Subcutaneous adipose tissue (tissue), 4 donors: ENCODE results near the gene PRRG2. TPM values are rescaled to one million over a fixed set of nuclear protein-coding genes. Genes with fewer than 3 reads are reported as not detected.

Experiments
- total RNA-seq, 4 donors: library from RNA; depleted of rRNA; stranded (reverse); fragments of >200 nt; gene quantifications; one replicate each; pipeline ENCODE4 v1.1.0, GENCODE V29; 2016
- TF ChIP-seq, protein P1 (sequence below): fragments of 450-650 bp; IDR thresholded peaks from one replicate; pipeline ENCODE4 v1.5.1; 2016; ENCODE audit warnings: low read depth, mild to moderate bottlenecking, control low read depth, antibody characterized with exemption, moderate library complexity

Gene PRRG2
- total RNA-seq, 4 donors from 2014 or later = 0.51 to 0.75 TPM; not detected in 2

GRCh38 chr19:49552749-49553148 is 28.4 kb upstream of the PRRG2 start:
- TF ChIP-seq, protein P1, sequence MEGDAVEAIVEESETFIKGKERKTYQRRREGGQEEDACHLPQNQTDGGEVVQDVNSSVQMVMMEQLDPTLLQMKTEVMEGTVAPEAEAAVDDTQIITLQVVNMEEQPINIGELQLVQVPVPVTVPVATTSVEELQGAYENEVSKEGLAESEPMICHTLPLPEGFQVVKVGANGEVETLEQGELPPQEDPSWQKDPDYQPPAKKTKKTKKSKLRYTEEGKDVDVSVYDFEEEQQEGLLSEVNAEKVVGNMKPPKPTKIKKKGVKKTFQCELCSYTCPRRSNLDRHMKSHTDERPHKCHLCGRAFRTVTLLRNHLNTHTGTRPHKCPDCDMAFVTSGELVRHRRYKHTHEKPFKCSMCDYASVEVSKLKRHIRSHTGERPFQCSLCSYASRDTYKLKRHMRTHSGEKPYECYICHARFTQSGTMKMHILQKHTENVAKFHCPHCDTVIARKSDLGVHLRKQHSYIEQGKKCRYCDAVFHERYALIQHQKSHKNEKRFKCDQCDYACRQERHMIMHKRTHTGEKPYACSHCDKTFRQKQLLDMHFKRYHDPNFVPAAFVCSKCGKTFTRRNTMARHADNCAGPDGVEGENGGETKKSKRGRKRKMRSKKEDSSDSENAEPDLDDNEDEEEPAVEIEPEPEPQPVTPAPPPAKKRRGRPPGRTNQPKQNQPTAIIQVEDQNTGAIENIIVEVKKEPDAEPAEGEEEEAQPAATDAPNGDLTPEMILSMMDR = no peak

DNA sequence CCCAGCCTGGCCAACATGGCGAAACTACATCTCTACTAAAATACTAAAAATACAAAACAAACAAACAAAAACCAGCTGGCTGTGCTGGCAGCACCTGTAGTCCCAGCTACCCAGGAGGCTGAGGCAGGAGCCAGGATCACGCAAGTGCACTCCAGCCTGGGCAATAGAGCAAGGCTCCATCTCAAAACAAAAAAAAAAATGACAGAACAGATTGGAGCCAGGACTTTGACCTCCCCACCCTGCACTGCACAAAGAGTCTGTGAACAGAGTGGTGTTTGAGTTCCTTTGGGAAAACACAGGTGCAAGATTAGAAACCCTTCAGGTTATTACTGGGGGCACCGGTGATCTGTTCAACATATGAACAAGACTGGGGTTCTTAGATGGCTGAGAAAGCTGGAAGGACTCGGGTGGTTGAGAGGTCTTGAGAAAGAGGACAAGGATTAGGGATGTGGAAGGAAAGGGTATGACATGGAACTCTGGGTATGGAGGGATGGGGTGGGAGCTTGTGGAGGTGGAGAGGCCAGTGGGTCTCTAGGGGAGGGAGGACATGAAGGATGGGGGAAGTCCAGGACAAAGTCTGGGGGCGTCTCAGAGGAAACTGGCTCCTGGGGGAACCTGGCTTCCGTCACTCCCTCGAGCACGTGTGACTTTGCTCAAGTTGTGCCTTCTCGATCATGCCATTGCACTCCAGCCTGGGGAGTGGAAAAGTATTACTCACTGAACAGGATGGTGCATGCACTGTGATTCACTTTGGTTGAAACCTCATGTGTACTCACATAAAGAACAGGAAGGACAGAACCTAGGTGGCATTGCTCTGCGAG is 27.5 kb upstream of the PRRG2 start:
- TF ChIP-seq, protein P1 = no peak

GRCh38 chr19:49554701-49555181 is 26.4 kb upstream of the PRRG2 start:
- TF ChIP-seq, protein P1 = no peak

DNA sequence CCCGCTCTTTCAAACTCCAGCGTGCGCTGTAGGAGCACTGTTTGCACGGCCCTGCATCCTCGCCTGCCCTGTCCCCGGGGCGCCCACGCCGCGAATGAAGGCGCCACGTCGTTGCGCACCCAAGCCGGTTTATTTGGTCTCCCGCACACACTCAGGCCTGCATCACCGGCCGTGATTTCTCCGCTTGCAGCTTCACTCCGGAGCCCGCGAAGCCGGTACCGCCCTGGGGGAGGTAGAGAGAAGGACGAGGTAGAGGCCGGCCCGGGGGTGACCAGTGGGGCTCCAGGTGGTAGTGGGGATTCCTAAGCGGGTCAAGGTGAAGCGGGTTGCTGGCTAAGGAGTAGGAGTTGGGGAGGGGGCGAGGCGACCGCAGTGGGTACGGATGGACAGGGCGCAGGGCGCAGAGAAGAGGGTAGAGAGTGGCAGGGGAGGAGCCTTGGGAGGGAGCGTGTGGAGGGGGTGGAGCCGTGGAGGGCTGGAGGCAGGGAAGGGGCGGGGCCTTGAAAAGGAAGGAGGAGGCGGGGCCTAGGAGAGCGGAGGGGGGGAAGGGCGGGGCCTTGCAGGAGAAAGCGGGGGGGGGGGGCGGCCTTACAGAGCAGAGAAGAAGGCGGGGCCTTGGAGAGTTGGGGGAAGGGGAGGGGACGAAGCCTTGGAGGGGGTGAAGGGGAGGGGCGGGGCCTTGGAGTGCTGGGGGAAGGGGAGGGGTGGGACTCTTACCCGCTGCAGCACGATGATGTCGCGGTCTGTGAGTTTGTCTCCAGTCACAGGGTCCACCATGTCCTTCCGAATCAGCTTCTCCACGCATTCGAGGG is 25.3 kb upstream of the PRRG2 start:
- TF ChIP-seq, protein P1 = no peak

DNA sequence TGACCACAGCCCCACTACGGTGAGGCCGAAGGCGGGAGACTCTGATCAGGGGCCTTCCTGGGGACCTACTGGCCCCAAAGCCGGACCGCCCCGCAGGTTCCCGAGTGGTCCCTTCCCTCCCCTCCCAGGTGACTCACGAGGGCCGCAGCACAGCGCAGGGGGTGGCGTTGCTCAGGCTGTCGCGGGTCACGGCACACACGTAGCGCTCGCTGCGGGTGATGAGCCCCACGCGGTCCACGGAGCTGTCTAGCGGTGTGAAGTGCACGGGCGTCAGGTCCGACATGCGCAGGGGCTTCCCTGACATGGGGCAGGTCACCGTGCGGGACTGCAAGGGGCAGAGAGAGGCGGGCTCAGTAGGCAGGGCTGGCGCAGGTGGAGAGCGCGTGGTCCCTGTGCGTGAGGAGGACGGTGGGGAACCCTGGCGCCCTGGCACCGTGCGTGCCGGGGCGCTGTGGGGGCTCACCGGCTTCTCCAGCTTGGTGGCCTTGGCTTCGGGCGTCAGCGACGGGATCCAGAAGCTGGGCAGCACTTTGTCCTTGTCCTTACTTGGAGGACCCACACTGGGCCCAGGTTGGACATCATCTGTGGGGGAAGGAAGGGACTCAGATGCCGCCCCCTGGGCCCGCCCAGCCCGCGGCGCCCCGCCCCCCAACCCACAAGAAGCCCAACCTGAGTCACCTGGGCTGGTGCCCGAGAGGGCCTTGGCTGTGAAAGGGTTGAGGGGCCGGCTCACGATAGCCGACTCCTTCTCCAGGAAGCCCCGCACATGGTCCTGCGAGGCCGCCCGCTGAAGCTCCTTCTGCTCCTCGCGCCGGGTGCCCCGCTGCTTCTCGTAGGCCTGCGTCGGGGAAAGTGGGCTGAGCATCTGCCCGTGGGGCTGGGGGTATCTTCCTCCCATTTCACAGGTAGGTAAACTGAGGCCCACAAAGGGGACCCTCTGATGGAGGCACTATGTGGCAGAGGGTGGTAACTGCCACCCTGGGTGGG is 24.4 kb upstream of the PRRG2 start:
- TF ChIP-seq, protein P1 = no peak

- TF ChIP-seq, protein P1 = no peak
Measured at GRCh38 chr19:49557641-49558325, 23.3 kb upstream of the PRRG2 start.
